HG02623 (cell line): ENCODE measurements around the gene ANXA1.

Source experiments
- ATAC-seq: cut with Tn5 transposase; IDR thresholded peaks from one replicate; pipeline ENCODE4 v1.9.1; 2021; ENCODE audit warnings: moderate library complexity; ENCODE audit not compliant: unreplicated experiment

Gene ANXA1

GRCh38 chr9:73151653-73152542, at the start of gene ANXA1:
TSS of gene ANXA1 (plus strand) at chr9:73151865. CDS start at chr9:73158536, 6,671 bp downstream.
- ATAC-seq = no peak

- no peak for ATAC-seq
Measured at GRCh38 chr9:73104342-73104741, 47.3 kb upstream of the ANXA1 start.

GRCh38 chr9:73104921-73105320, 46.7 kb upstream of the ANXA1 start:
- no peak for ATAC-seq

GRCh38 chr9:73107489-73108069, 44.1 kb upstream of the ANXA1 start:
- ATAC-seq = peak; percentile 98

- ATAC-seq = no peak
Measured at GRCh38 chr9:73114058-73114457, 37.6 kb upstream of the ANXA1 start.

- ATAC-seq = no peak
Measured at GRCh38 chr9:73114958-73115357, 36.7 kb upstream of the ANXA1 start.

GRCh38 chr9:73116031-73116430, 35.6 kb upstream of the ANXA1 start:
- peak; percentile 55 for ATAC-seq

GRCh38 chr9:73116880-73117279, 34.8 kb upstream of the ANXA1 start:
- ATAC-seq = no peak

GRCh38 chr9:73118286-73118685, 33.4 kb upstream of the ANXA1 start:
- no peak for ATAC-seq

- ATAC-seq = no peak
Measured at GRCh38 chr9:73118898-73119554, 32.6 kb upstream of the ANXA1 start.

GRCh38 chr9:73121375-73121935, 30.2 kb upstream of the ANXA1 start:
- ATAC-seq = no peak

- ATAC-seq = no peak
Measured at GRCh38 chr9:73125651-73126050, 26.0 kb upstream of the ANXA1 start.

- ATAC-seq = no peak
Measured at GRCh38 chr9:73129941-73130685, 21.6 kb upstream of the ANXA1 start.

- no peak for ATAC-seq
Measured at GRCh38 chr9:73131461-73131860, 20.2 kb upstream of the ANXA1 start.

- peak; percentile 87 for ATAC-seq
Measured at GRCh38 chr9:73132034-73132776, 19.5 kb upstream of the ANXA1 start.

- ATAC-seq = no peak
Measured at GRCh38 chr9:73133022-73133651, 18.5 kb upstream of the ANXA1 start.

- peak; percentile 60 for ATAC-seq
Measured at GRCh38 chr9:73133921-73134407, 17.7 kb upstream of the ANXA1 start.

- ATAC-seq = no peak
Measured at GRCh38 chr9:73135394-73135793, 16.3 kb upstream of the ANXA1 start.

- ATAC-seq = no peak
Measured at GRCh38 chr9:73137286-73137899, 14.3 kb upstream of the ANXA1 start.
